Activated T-helper 1 cell treated with anti-CD3 and anti-CD28 coated beads, Interleukin-12 subunit alpha, Interleukin-12 subunit beta, Interleukin-2, Interleukin-4 antibody, amounts not matched to agents 30 ng/mL and 10 ng/mL and 1 ng/mL, durations not matched to agents 14 hours and 24 hours and 36 hours (primary cell): Measurements from ENCODE around the gene RGPD6. TPM values are rescaled to one million over a fixed set of nuclear protein-coding genes. Genes with fewer than 3 reads are reported as not detected.
"Not testable (repeated sequence)": the region's sequence is repeated elsewhere in the genome, so short reads cannot be mapped to it uniquely, and the experiment has no call there.

Experiments
- DNase-seq: peaks from one replicate; pipeline ENCODE4 v3.0.0; 2021; ENCODE audit warnings: low spot score
- H3K27ac Mint-ChIP-seq: one replicate; pipeline ENCODE4 v1.8.0; 2021; ENCODE audit warnings: mild to moderate bottlenecking, mixed read lengths
- H3K27me3 Mint-ChIP-seq: one replicate; pipeline ENCODE4 v1.8.0; 2022; ENCODE audit warnings: mild to moderate bottlenecking, moderate library complexity, mixed read lengths; ENCODE audit not compliant: insufficient read depth
- H3K36me3 Mint-ChIP-seq: one replicate; pipeline ENCODE4 v1.8.0; 2021; ENCODE audit warnings: low read depth, mixed read lengths
- H3K4me1 Mint-ChIP-seq: one replicate; pipeline ENCODE4 v1.8.0; 2021; ENCODE audit warnings: low read depth, mixed read lengths
- H3K4me3 Mint-ChIP-seq: one replicate; pipeline ENCODE4 v1.8.0; 2021; ENCODE audit warnings: mild to moderate bottlenecking, moderate library complexity, mixed read lengths
- H3K9me3 Mint-ChIP-seq: one replicate; pipeline ENCODE4 v1.8.0; 2021; ENCODE audit warnings: mixed read lengths
- intact Hi-C: fragments of 100-400 bp; cut with micrococcal nuclease; formaldehyde crosslinking; loops from one replicate; pipeline ENCODE4 v1.15.1; 2024
- total RNA-seq: library from RNA; stranded (reverse); gene quantifications from 2 replicates; pipeline ENCODE4 v1.2.3, GENCODE V29; 2022

RGPD6 gene
- total RNA-seq: 17.4 and 21.7 TPM in 2 replicates

GRCh38 chr2:110576763-110577416 is at the start of gene RGPD6:
RGPD6 (minus strand) TSS chr2:110577222; CDS start chr2:110577024, 198 bp downstream.
- H3K36me3 Mint-ChIP-seq: not testable (repeated sequence)

GRCh38 chr2:110619326-110619939 is 42.4 kb upstream of the RGPD6 start:
- H3K9me3 Mint-ChIP-seq, intact Hi-C loops, H3K27me3 Mint-ChIP-seq, H3K36me3 Mint-ChIP-seq, DNase-seq, H3K4me1 Mint-ChIP-seq, H3K27ac Mint-ChIP-seq, H3K4me3 Mint-ChIP-seq: not testable (repeated sequence)

More at GRCh38 chr2:110576763-110577416, at the start of gene RGPD6:
- intact Hi-C loops, H3K4me1 Mint-ChIP-seq, H3K27me3 Mint-ChIP-seq, H3K9me3 Mint-ChIP-seq, H3K4me3 Mint-ChIP-seq, H3K27ac Mint-ChIP-seq, DNase-seq: not testable (repeated sequence)

- H3K36me3 Mint-ChIP-seq, H3K4me1 Mint-ChIP-seq, DNase-seq, H3K9me3 Mint-ChIP-seq, H3K27ac Mint-ChIP-seq, H3K4me3 Mint-ChIP-seq, H3K27me3 Mint-ChIP-seq, intact Hi-C loops: not testable (repeated sequence)
Observed at GRCh38 chr2:110613927-110614326, 36.9 kb upstream of the RGPD6 start.

GRCh38 chr2:110610613-110611250 is 33.7 kb upstream of the RGPD6 start:
- H3K27ac Mint-ChIP-seq, H3K4me1 Mint-ChIP-seq, intact Hi-C loops, H3K27me3 Mint-ChIP-seq, H3K36me3 Mint-ChIP-seq, H3K9me3 Mint-ChIP-seq, H3K4me3 Mint-ChIP-seq, DNase-seq: not testable (repeated sequence)

GRCh38 chr2:110609843-110610612 is 33.0 kb upstream of the RGPD6 start:
- H3K36me3 Mint-ChIP-seq, intact Hi-C loops, H3K4me1 Mint-ChIP-seq, H3K9me3 Mint-ChIP-seq, H3K27me3 Mint-ChIP-seq, H3K27ac Mint-ChIP-seq, H3K4me3 Mint-ChIP-seq, DNase-seq: not testable (repeated sequence)

GRCh38 chr2:110608788-110609502 is 31.9 kb upstream of the RGPD6 start:
- not testable (repeated sequence) for H3K9me3 Mint-ChIP-seq, H3K27ac Mint-ChIP-seq, H3K36me3 Mint-ChIP-seq

GRCh38 chr2:110605057-110605456 is 28.0 kb upstream of the RGPD6 start:
- H3K9me3 Mint-ChIP-seq, H3K27me3 Mint-ChIP-seq, H3K27ac Mint-ChIP-seq, H3K4me3 Mint-ChIP-seq, H3K36me3 Mint-ChIP-seq, intact Hi-C loops, H3K4me1 Mint-ChIP-seq, DNase-seq: not testable (repeated sequence)

More at GRCh38 chr2:110608788-110609502, 31.9 kb upstream of the RGPD6 start:
- H3K4me1 Mint-ChIP-seq, intact Hi-C loops, DNase-seq, H3K27me3 Mint-ChIP-seq, H3K4me3 Mint-ChIP-seq: not testable (repeated sequence)

- H3K4me3 Mint-ChIP-seq, H3K4me1 Mint-ChIP-seq, H3K9me3 Mint-ChIP-seq, H3K36me3 Mint-ChIP-seq, H3K27ac Mint-ChIP-seq, H3K27me3 Mint-ChIP-seq, DNase-seq, intact Hi-C loops: not testable (repeated sequence)
Observed at GRCh38 chr2:110603917-110604591, 27.0 kb upstream of the RGPD6 start.

GRCh38 chr2:110602139-110602538 is 25.1 kb upstream of the RGPD6 start:
- DNase-seq, H3K9me3 Mint-ChIP-seq, H3K27me3 Mint-ChIP-seq, H3K4me3 Mint-ChIP-seq, intact Hi-C loops, H3K4me1 Mint-ChIP-seq, H3K36me3 Mint-ChIP-seq, H3K27ac Mint-ChIP-seq: not testable (repeated sequence)

GRCh38 chr2:110591973-110592372 is 15.0 kb upstream of the RGPD6 start:
- H3K27ac Mint-ChIP-seq, H3K36me3 Mint-ChIP-seq, intact Hi-C loops, H3K4me3 Mint-ChIP-seq, H3K27me3 Mint-ChIP-seq, H3K9me3 Mint-ChIP-seq, H3K4me1 Mint-ChIP-seq, DNase-seq: not testable (repeated sequence)

- H3K27me3 Mint-ChIP-seq, H3K4me3 Mint-ChIP-seq, intact Hi-C loops, DNase-seq, H3K36me3 Mint-ChIP-seq, H3K9me3 Mint-ChIP-seq, H3K27ac Mint-ChIP-seq, H3K4me1 Mint-ChIP-seq: not testable (repeated sequence)
Observed at GRCh38 chr2:110589677-110590330, 12.8 kb upstream of the RGPD6 start.

- intact Hi-C loops, H3K4me1 Mint-ChIP-seq, H3K27ac Mint-ChIP-seq, H3K9me3 Mint-ChIP-seq, DNase-seq, H3K27me3 Mint-ChIP-seq, H3K36me3 Mint-ChIP-seq, H3K4me3 Mint-ChIP-seq: not testable (repeated sequence)
Observed at GRCh38 chr2:110588520-110588919, 11.5 kb upstream of the RGPD6 start.
